Activated B cell treated with CpG ODN at 0.5 μM for 24 hours (primary cell): ENCODE measurements around the gene FLG. TPM values are rescaled to one million over a fixed set of nuclear protein-coding genes. Genes with fewer than 3 reads are reported as not detected.
"Not testable (repeated sequence)": the region's sequence is repeated elsewhere in the genome, so short reads cannot be mapped to it uniquely, and the experiment has no call there.

ENCODE experiments used
- ATAC-seq: fragments of 200-7000 bp; cut with Tn5 transposase; one replicate; pipeline ENCODE4 v1.10.0; 2021; ENCODE audit warnings: low read depth, mild to moderate bottlenecking, moderate library complexity
- CTCF ChIA-PET: fragments of 350-600 bp; sonication (Branson Sonifier 250); formaldehyde crosslinking; loops from one replicate; lab custom pipeline; 2021; ENCODE audit warnings: antibody characterized with exemption; lab: Charles Lee
- POLR2A ChIA-PET: fragments of 350-600 bp; sonication (Branson Sonifier 250); formaldehyde crosslinking; loops from one replicate; lab custom pipeline; 2021; ENCODE audit warnings: antibody characterized with exemption; lab: Charles Lee
- DNase-seq: peaks from one replicate; pipeline ENCODE4 v3.0.0; 2022
- H3K27ac Mint-ChIP-seq: one replicate; pipeline ENCODE4 v1.8.0; 2020; ENCODE audit warnings: mixed read lengths
- H3K27me3 Mint-ChIP-seq: one replicate; pipeline ENCODE4 v1.8.0; 2021; ENCODE audit warnings: mixed read lengths
- H3K36me3 Mint-ChIP-seq: one replicate; pipeline ENCODE4 v1.8.0; 2021; ENCODE audit warnings: low read depth, mixed read lengths
- H3K4me1 Mint-ChIP-seq: one replicate; pipeline ENCODE4 v1.8.0; 2021; ENCODE audit warnings: mixed read lengths
- H3K4me3 Mint-ChIP-seq: one replicate; pipeline ENCODE4 v1.8.0; 2020; ENCODE audit warnings: mild to moderate bottlenecking, mixed read lengths
- H3K9me3 Mint-ChIP-seq: one replicate; pipeline ENCODE4 v1.8.0; 2020; ENCODE audit warnings: mixed read lengths
- CTCF ChIP-seq: fragments of 200-600 bp; IDR thresholded peaks from one replicate; pipeline ENCODE4 v1.8.0; 2022; ENCODE audit warnings: antibody characterized with exemption, mild to moderate bottlenecking
- intact Hi-C: fragments of 100-400 bp; cut with micrococcal nuclease; formaldehyde crosslinking; loops from one replicate; pipeline ENCODE4 v1.15.1; 2024
- total RNA-seq: library from RNA; stranded (reverse); gene quantifications from 2 replicates; pipeline ENCODE4 v1.2.3, GENCODE V29; 2022

The FLG gene
- total RNA-seq, 1 donor from 2014 or later: not detected

GRCh38 chr1:152343006-152343405 lies 18.0 kb upstream of the FLG start:
- H3K4me3 Mint-ChIP-seq: no peak overlapping the region
- ChIA-PET POLR2A (no interaction called here), CTCF (interaction anchor here (1.6 kb wide), 1 partner anchor 115 kb away, joined by 4 read pairs; no protein-coding TSS in a partner anchor)
- H3K27ac Mint-ChIP-seq: no peak overlapping the region
- no peaks in the 10 kb centered on the region for H3K36me3 Mint-ChIP-seq
- no peaks in the 10 kb centered on the region for H3K4me1 Mint-ChIP-seq
- no peaks in the 10 kb centered on the region for H3K9me3 Mint-ChIP-seq
- DNase-seq (no peak), ATAC-seq (no peak)
- H3K27me3 Mint-ChIP-seq: peaks cover 6% of the 10 kb centered on the region
- intact Hi-C loops: no loop called here
- no peak for TF ChIP-seq CTCF

GRCh38 chr1:152335399-152335798 lies 10.4 kb upstream of the FLG start:
- CTCF ChIA-PET: interaction anchor here (1.1 kb wide), 1 partner anchor 123 kb away, joined by 3 read pairs; no protein-coding TSS in a partner anchor
- Mint-ChIP-seq H3K4me1 (no peaks in the 10 kb centered on the region), H3K27ac (no peak overlapping the region), H3K27me3 (peaks cover 11% of the 10 kb centered on the region), H3K4me3 (no peak overlapping the region), H3K36me3 (no peaks in the 10 kb centered on the region), H3K9me3 (no peaks in the 10 kb centered on the region)
- DNase-seq: no peak
- intact Hi-C loops: no loop called here
- POLR2A ChIA-PET: no interaction called here
- no peak for TF ChIP-seq CTCF
- no peak for ATAC-seq

GRCh38 chr1:152328801-152329391 lies 3.9 kb upstream of the FLG start:
- CTCF ChIA-PET: no interaction called here
- no peak overlapping the region for H3K4me3 Mint-ChIP-seq

GRCh38 chr1:152313970-152314369 lies 11.1 kb downstream of the FLG start:
- H3K4me3 Mint-ChIP-seq: no peak overlapping the region
- POLR2A ChIA-PET: no interaction called here
- H3K36me3 Mint-ChIP-seq: no peaks in the 10 kb centered on the region
- intact Hi-C loops: no loop called here
- H3K4me1 Mint-ChIP-seq: no peaks in the 10 kb centered on the region
- CTCF ChIA-PET: no interaction called here
- DNase-seq (no peak), ATAC-seq (no peak)
- no peaks in the 10 kb centered on the region for H3K27me3 Mint-ChIP-seq
- peaks cover 2% of the 10 kb centered on the region for H3K9me3 Mint-ChIP-seq
- TF ChIP-seq CTCF: no peak
- H3K27ac Mint-ChIP-seq: no peak overlapping the region

More at GRCh38 chr1:152328801-152329391, 3.9 kb upstream of the FLG start:
- ATAC-seq: no peak
- Mint-ChIP-seq H3K27me3 (no peaks in the 10 kb centered on the region), H3K4me1 (no peaks in the 10 kb centered on the region), H3K9me3 (no peaks in the 10 kb centered on the region), H3K36me3 (no peaks in the 10 kb centered on the region), H3K27ac (no peak overlapping the region)
- POLR2A ChIA-PET: no interaction called here
- intact Hi-C loops: no loop called here
- DNase-seq: no peak
- TF ChIP-seq CTCF: no peak

GRCh38 chr1:152313319-152313801 lies 11.7 kb downstream of the FLG start:
- ChIA-PET POLR2A (no interaction called here), CTCF (no interaction called here)
- Mint-ChIP-seq H3K27ac (no peak overlapping the region), H3K4me3 (no peak overlapping the region), H3K36me3 (no peaks in the 10 kb centered on the region), H3K27me3 (no peaks in the 10 kb centered on the region), H3K9me3 (peaks cover 2% of the 10 kb centered on the region), H3K4me1 (no peaks in the 10 kb centered on the region)
- intact Hi-C loops: no loop called here
- ATAC-seq (no peak), DNase-seq (no peak)
- no peak for TF ChIP-seq CTCF

GRCh38 chr1:152312169-152312568 lies 12.9 kb downstream of the FLG start:
- H3K36me3 Mint-ChIP-seq, H3K4me3 Mint-ChIP-seq, H3K27me3 Mint-ChIP-seq, POLR2A ChIA-PET, H3K9me3 Mint-ChIP-seq, ATAC-seq, CTCF ChIA-PET, DNase-seq, H3K4me1 Mint-ChIP-seq, H3K27ac Mint-ChIP-seq, intact Hi-C loops: not testable (repeated sequence)
